ENCODE results near the gene LAMB1.

DNA sequence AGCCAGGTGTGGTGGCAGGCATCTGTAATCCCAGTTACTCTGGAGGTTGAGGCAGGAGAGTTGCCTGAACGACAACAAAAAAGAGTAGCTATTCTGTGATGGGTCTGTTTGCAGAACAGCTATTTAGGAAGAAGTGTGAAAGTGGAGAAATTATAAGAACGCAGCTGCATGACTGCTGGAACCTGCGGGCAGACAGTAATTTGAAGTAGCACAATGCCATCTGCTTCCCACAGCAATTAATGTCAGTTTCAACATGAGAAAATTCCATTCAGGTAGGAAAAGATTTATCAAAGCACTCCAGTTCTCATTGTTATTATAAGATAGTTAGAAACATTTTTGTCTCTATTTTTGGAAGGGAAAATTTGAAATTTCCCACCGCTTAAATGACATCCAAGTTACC, 21.5 kb downstream of the LAMB1 start:
- TF ChIP-seq REST (IDR thresholded peaks at IDR 0.05; ENCODE audit: low read depth) (no peak), CTCF (IDR thresholded peaks at IDR 0.05 in 2 of 3, conservative IDR thresholded peaks at IDR 0.05 in 1 of 3; ENCODE audit: borderline replicate concordance in 1 of 3, insufficient read depth in 1 of 3, low read depth in 2 of 3, low read length in 2 of 3) (no peak), ZFX (IDR thresholded peaks at IDR 0.05) (no peak), RAD21 (IDR thresholded peaks at IDR 0.05; ENCODE audit: low read depth) (no peak), POLR2AphosphoS5 (IDR thresholded peaks at IDR 0.05; ENCODE audit: low read depth, low read length) (no peak)

All from HCT116 (cell line).